H9 (cell line): Measurements from ENCODE around the gene PROX1. TPM values are rescaled to one million over a fixed set of nuclear protein-coding genes. Genes with fewer than 3 reads are reported as not detected.

ENCODE experiments used
- DNase-seq: peaks from one replicate; pipeline ENCODE4 v3.0.0-alpha.2; 2017
- H2AFZ ChIP-seq: one replicate; pipeline ENCODE4 v1.6.1; 2013; ENCODE audit warnings: mild to moderate bottlenecking, low read length, control low read depth, moderate library complexity
- H2AK5ac ChIP-seq: 2 replicates; pipeline ENCODE4 v1.6.1; 2013; ENCODE audit warnings: low read length, control low read depth, mixed read lengths; ENCODE audit not compliant: insufficient read length
- H2BK120ac ChIP-seq: one replicate; pipeline ENCODE4 v1.6.1; 2013; ENCODE audit warnings: low read depth, mild to moderate bottlenecking, low read length, control low read depth, inconsistent platforms; ENCODE audit not compliant: poor library complexity, severe bottlenecking
- H2BK12ac ChIP-seq: 2 replicates; pipeline ENCODE4 v1.6.1; 2013; ENCODE audit warnings: low read length, control low read depth, mixed read lengths, low read depth; ENCODE audit not compliant: insufficient read length
- H2BK15ac ChIP-seq: 2 replicates; pipeline ENCODE4 v1.6.1; 2013; ENCODE audit warnings: low read depth, low read length, control low read depth
- H2BK20ac ChIP-seq: one replicate; pipeline ENCODE4 v1.6.1; 2013; ENCODE audit warnings: low read depth, mild to moderate bottlenecking, low read length, control low read depth, inconsistent platforms; ENCODE audit not compliant: poor library complexity, severe bottlenecking
- H2BK5ac ChIP-seq: 2 replicates; pipeline ENCODE4 v1.6.1; 2013; ENCODE audit warnings: low read length, control low read depth, mixed read lengths; ENCODE audit not compliant: insufficient read length
- H3K14ac ChIP-seq: 2 replicates; pipeline ENCODE4 v1.6.1; 2013; ENCODE audit warnings: low read length, control low read depth; ENCODE audit not compliant: insufficient read depth
- H3K18ac ChIP-seq: 2 replicates; pipeline ENCODE4 v1.6.1; 2013; ENCODE audit warnings: low read depth, mild to moderate bottlenecking, mixed read lengths, low read length, control low read depth; ENCODE audit not compliant: insufficient read length
- H3K23ac ChIP-seq: 2 replicates; pipeline ENCODE4 v1.6.1; 2013; ENCODE audit warnings: low read length, control low read depth, mixed read lengths, low read depth; ENCODE audit not compliant: insufficient read length
- H3K23me2 ChIP-seq: 2 replicates; pipeline ENCODE4 v1.6.1; 2013; ENCODE audit warnings: low read depth, mild to moderate bottlenecking, mixed read lengths, low read length, control low read depth; ENCODE audit not compliant: insufficient read length, poor library complexity, severe bottlenecking
- H3K27ac ChIP-seq: 2 replicates; pipeline ENCODE4 v1.5.1; 2013; ENCODE audit warnings: low read length, control low read depth, mixed read lengths, low read depth; ENCODE audit not compliant: insufficient read length
- H3K27me3 ChIP-seq: 2 replicates; pipeline ENCODE4 v1.6.1; 2013; ENCODE audit warnings: low read length, control low read depth, inconsistent platforms; ENCODE audit not compliant: insufficient read depth
- H3K4ac ChIP-seq: 2 replicates; pipeline ENCODE4 v1.6.1; 2013; ENCODE audit warnings: low read depth, mild to moderate bottlenecking, control low read depth, inconsistent platforms, low read length, moderate library complexity
- H3K4me1 ChIP-seq: 2 replicates; pipeline ENCODE4 v1.6.1; 2013; ENCODE audit warnings: low read length, control low read depth, inconsistent platforms; ENCODE audit not compliant: insufficient read depth
- H3K4me2 ChIP-seq: 2 replicates; pipeline ENCODE4 v1.6.1; 2013; ENCODE audit warnings: low read length, control low read depth, mixed read lengths; ENCODE audit not compliant: insufficient read length, insufficient read depth
- H3K56ac ChIP-seq: 2 replicates; pipeline ENCODE4 v1.6.1; 2013; ENCODE audit warnings: low read depth, mild to moderate bottlenecking, mixed read lengths, low read length, control low read depth; ENCODE audit not compliant: insufficient read length
- H3K79me1 ChIP-seq: 2 replicates; pipeline ENCODE4 v1.6.1; 2013; ENCODE audit warnings: low read depth, mild to moderate bottlenecking, moderate library complexity, low read length, control low read depth, inconsistent platforms; ENCODE audit not compliant: insufficient read depth, poor library complexity, severe bottlenecking
- H3K79me2 ChIP-seq: 2 replicates; pipeline ENCODE4 v1.6.1; 2013; ENCODE audit warnings: low read length, control low read depth, inconsistent platforms; ENCODE audit not compliant: insufficient read depth
- H3K9ac ChIP-seq: 2 replicates; pipeline ENCODE4 v1.6.1; 2013; ENCODE audit warnings: low read length, control low read depth, mixed read lengths; ENCODE audit not compliant: insufficient read length; ENCODE audit errors: extremely low read depth
- H3K9me3 ChIP-seq: one replicate; pipeline ENCODE4 v1.6.1; 2013; ENCODE audit warnings: low read depth, low read length, inconsistent platforms; ENCODE audit not compliant: control insufficient read depth
- H3T11ph ChIP-seq: one replicate; pipeline ENCODE4 v1.6.1; 2013; ENCODE audit warnings: mild to moderate bottlenecking, low read length, control low read depth, inconsistent platforms
- H4K20me1 ChIP-seq: one replicate; pipeline ENCODE4 v1.6.1; 2013; ENCODE audit not compliant: control insufficient read depth, insufficient read length, insufficient read depth
- H4K5ac ChIP-seq: 2 replicates; pipeline ENCODE4 v1.6.1; 2013; ENCODE audit warnings: low read depth, mild to moderate bottlenecking, mixed read lengths, low read length, control low read depth; ENCODE audit not compliant: insufficient read length
- H4K8ac ChIP-seq: replicated peaks from 2 replicates; pipeline ENCODE4 v1.6.1; 2013; ENCODE audit warnings: low read length, control low read depth, mixed read lengths, low read depth; ENCODE audit not compliant: insufficient read length
- H4K91ac ChIP-seq: 2 replicates; pipeline ENCODE4 v1.6.1; 2013; ENCODE audit warnings: low read depth, mild to moderate bottlenecking, moderate library complexity, mixed read lengths, low read length, control low read depth; ENCODE audit not compliant: insufficient read length
- H3K27ac Mint-ChIP-seq, 3 experiments: 2 replicates in 2 of 3; 3 replicates in 1 of 3; pipeline ENCODE4 v1.8.0; 2020 to 2021; ENCODE audit warnings: mixed read lengths in 3 of 3, mild to moderate bottlenecking in 1 of 3, moderate library complexity in 1 of 3
- H3K27me3 Mint-ChIP-seq: 2 replicates; pipeline ENCODE4 v1.8.0; 2021; ENCODE audit warnings: low read depth, mild to moderate bottlenecking, moderate library complexity, mixed read lengths
- H3K36me3 Mint-ChIP-seq, 3 experiments: 2 replicates in 2 of 3; 3 replicates in 1 of 3; pipeline ENCODE4 v1.8.0; 2020 to 2021; ENCODE audit warnings: low read depth in 3 of 3, mixed read lengths in 3 of 3; ENCODE audit not compliant: insufficient read depth in 1 of 3
- H3K4me1 Mint-ChIP-seq, 2 experiments: 2 replicates each; pipeline ENCODE4 v1.8.0; 2020; ENCODE audit warnings: mixed read lengths in 2 of 2
- H3K4me3 Mint-ChIP-seq, 2 experiments: 2 replicates in 1 of 2; 3 replicates in 1 of 2; pipeline ENCODE4 v1.8.0; 2020 to 2021; ENCODE audit warnings: mild to moderate bottlenecking in 2 of 2, mixed read lengths in 2 of 2, moderate library complexity in 1 of 2
- H3K9me3 Mint-ChIP-seq, 2 experiments: 2 replicates in 1 of 2; 3 replicates in 1 of 2; pipeline ENCODE4 v1.8.0; 2020; ENCODE audit warnings: mild to moderate bottlenecking in 2 of 2, mixed read lengths in 2 of 2, moderate library complexity in 1 of 2
- WGBS: extraction: QIAGEN DNeasy Blood & Tissue Kit; methylation state at CpG from one replicate; pipeline ENCODE4 v1.1.7; 2013; ENCODE audit warnings: missing lambda C conversion rate, low lambda C conversion rate, mixed read lengths; ENCODE audit not compliant: insufficient read length; ENCODE audit errors: extremely low coverage; 5-methylcytosine and 5-hydroxymethylcytosine counted together
- total RNA-seq: library from RNA; stranded (reverse); gene quantifications from 2 replicates; pipeline ENCODE4 v1.2.1, GENCODE V29; 2021
- TF ChIP-seq, protein P1 (sequence below): fragments of 200-600 bp; sonication (generic); conservative IDR thresholded peaks from 3 replicates; pipeline ENCODE4 v1.8.0; 2021; ENCODE audit warnings: antibody characterized with exemption, mild to moderate bottlenecking

The PROX1 gene
- total RNA-seq, 1 experiment from 2014 or later = 0.72 TPM

DNA sequence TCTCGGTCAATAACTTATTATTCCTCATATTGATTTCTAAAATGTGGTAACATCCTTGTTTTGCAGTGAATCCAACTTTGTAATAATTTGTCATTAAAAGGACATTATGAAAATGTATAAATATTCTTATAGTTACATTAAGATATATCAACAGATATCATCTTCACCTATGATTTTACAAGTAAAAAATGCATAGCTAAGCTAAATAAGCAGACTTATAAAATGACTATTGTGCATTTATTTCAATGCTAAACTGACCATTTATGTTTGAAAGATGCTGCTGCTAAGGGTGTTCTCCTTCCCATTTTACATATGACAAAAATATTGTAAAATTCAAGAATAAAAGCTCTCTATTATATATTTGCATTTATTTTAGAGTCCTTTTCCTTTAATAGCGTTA lies 7.8 kb downstream of the PROX1 start:
- H3K79me2 ChIP-seq = no peaks in the 10 kb centered on the region
- Mint-ChIP-seq H3K36me3 (no peaks in the 10 kb centered on the region; a peak in 2 of 7 replicates), H3K4me1 (peaks cover 2 to 7% of the 10 kb centered on the region in 2 experiments; a peak in 2 of 4 replicates), H3K27ac (no peak overlapping the region), H3K4me3 (no peak overlapping the region), H3K27me3 (peaks cover 38% of the 10 kb centered on the region), H3K9me3 (no peaks in the 10 kb centered on the region)
- no peak overlapping the region for H2BK12ac ChIP-seq
- H4K5ac ChIP-seq = no peak overlapping the region
- no CpG with 5 or more reads among the region's 2 CpGs for WGBS
- H3K9ac ChIP-seq = no peak overlapping the region
- no peaks in the 10 kb centered on the region for H3K9me3 ChIP-seq
- H3K18ac ChIP-seq = no peak overlapping the region
- TF ChIP-seq, protein P1, sequence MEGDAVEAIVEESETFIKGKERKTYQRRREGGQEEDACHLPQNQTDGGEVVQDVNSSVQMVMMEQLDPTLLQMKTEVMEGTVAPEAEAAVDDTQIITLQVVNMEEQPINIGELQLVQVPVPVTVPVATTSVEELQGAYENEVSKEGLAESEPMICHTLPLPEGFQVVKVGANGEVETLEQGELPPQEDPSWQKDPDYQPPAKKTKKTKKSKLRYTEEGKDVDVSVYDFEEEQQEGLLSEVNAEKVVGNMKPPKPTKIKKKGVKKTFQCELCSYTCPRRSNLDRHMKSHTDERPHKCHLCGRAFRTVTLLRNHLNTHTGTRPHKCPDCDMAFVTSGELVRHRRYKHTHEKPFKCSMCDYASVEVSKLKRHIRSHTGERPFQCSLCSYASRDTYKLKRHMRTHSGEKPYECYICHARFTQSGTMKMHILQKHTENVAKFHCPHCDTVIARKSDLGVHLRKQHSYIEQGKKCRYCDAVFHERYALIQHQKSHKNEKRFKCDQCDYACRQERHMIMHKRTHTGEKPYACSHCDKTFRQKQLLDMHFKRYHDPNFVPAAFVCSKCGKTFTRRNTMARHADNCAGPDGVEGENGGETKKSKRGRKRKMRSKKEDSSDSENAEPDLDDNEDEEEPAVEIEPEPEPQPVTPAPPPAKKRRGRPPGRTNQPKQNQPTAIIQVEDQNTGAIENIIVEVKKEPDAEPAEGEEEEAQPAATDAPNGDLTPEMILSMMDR = no peak
- no peak overlapping the region for H4K8ac ChIP-seq
- H2AK5ac ChIP-seq = no peak overlapping the region
- no peak for DNase-seq
- no peak overlapping the region for H4K91ac ChIP-seq
- no peak overlapping the region for H2BK15ac ChIP-seq
- no peak overlapping the region for H3K4ac ChIP-seq
- H3K4me1 ChIP-seq = no peaks in the 10 kb centered on the region
- H3K56ac ChIP-seq = no peak overlapping the region
- H3K14ac ChIP-seq = no peak overlapping the region
- H2BK5ac ChIP-seq = no peak overlapping the region
- no peak overlapping the region for H2BK20ac ChIP-seq
- H3K79me1 ChIP-seq = no peaks in the 10 kb centered on the region
- H4K20me1 ChIP-seq = no peaks in the 10 kb centered on the region
- no peak overlapping the region for H3T11ph ChIP-seq
- H3K27me3 ChIP-seq = peaks cover 4% of the 10 kb centered on the region; the same call in 1 of the 2 replicates
- no peak overlapping the region for H3K4me2 ChIP-seq
- no peaks in the 10 kb centered on the region for H3K23me2 ChIP-seq
- no peak overlapping the region for H2BK120ac ChIP-seq
- H2AFZ ChIP-seq = no peak overlapping the region
- no peak overlapping the region for H3K27ac ChIP-seq
- no peak overlapping the region for H3K23ac ChIP-seq
